HL-60 (cell line): ENCODE measurements around the gene CHSY3.

ENCODE experiments used
- POLR2AphosphoS5 ChIP-seq: IDR thresholded peaks from 2 replicates; pipeline ENCODE4 v1.6.1; 2012; ENCODE audit warnings: low read depth
- TF ChIP-seq, protein P1 (sequence below): IDR thresholded peaks from one replicate; pipeline ENCODE4 v1.5.1; 2011; ENCODE audit warnings: low read length, control low read depth, inconsistent platforms; ENCODE audit not compliant: insufficient read depth

DNA sequence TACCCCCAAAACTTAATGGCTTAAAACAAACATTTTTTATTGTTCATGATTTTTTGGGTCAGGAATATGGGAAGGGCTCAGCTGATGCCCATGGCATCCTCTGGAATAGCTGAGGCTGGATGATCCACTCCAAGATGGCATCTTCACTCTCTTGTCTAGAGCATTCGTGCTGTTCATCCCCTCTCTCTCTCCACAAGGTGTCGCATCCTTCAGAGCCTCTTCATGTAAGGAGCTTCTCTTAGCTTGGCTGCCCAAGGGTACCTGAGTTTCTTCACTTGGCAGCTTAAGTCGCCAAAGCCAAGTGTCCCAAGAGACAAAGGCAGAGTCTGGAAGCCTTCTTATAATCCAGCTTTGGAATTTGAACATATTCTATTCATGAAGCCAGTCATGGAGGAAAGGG, 294.7 kb downstream of the CHSY3 start:
- TF ChIP-seq, protein P1, sequence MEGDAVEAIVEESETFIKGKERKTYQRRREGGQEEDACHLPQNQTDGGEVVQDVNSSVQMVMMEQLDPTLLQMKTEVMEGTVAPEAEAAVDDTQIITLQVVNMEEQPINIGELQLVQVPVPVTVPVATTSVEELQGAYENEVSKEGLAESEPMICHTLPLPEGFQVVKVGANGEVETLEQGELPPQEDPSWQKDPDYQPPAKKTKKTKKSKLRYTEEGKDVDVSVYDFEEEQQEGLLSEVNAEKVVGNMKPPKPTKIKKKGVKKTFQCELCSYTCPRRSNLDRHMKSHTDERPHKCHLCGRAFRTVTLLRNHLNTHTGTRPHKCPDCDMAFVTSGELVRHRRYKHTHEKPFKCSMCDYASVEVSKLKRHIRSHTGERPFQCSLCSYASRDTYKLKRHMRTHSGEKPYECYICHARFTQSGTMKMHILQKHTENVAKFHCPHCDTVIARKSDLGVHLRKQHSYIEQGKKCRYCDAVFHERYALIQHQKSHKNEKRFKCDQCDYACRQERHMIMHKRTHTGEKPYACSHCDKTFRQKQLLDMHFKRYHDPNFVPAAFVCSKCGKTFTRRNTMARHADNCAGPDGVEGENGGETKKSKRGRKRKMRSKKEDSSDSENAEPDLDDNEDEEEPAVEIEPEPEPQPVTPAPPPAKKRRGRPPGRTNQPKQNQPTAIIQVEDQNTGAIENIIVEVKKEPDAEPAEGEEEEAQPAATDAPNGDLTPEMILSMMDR, result no peak
- TF ChIP-seq POLR2AphosphoS5, result no peak
